ENCODE data around the gene NRIP1. TPM values are rescaled to one million over a fixed set of nuclear protein-coding genes. Genes with fewer than 3 reads are reported as not detected.

NRIP1 gene, protein sequence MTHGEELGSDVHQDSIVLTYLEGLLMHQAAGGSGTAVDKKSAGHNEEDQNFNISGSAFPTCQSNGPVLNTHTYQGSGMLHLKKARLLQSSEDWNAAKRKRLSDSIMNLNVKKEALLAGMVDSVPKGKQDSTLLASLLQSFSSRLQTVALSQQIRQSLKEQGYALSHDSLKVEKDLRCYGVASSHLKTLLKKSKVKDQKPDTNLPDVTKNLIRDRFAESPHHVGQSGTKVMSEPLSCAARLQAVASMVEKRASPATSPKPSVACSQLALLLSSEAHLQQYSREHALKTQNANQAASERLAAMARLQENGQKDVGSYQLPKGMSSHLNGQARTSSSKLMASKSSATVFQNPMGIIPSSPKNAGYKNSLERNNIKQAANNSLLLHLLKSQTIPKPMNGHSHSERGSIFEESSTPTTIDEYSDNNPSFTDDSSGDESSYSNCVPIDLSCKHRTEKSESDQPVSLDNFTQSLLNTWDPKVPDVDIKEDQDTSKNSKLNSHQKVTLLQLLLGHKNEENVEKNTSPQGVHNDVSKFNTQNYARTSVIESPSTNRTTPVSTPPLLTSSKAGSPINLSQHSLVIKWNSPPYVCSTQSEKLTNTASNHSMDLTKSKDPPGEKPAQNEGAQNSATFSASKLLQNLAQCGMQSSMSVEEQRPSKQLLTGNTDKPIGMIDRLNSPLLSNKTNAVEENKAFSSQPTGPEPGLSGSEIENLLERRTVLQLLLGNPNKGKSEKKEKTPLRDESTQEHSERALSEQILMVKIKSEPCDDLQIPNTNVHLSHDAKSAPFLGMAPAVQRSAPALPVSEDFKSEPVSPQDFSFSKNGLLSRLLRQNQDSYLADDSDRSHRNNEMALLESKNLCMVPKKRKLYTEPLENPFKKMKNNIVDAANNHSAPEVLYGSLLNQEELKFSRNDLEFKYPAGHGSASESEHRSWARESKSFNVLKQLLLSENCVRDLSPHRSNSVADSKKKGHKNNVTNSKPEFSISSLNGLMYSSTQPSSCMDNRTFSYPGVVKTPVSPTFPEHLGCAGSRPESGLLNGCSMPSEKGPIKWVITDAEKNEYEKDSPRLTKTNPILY (N-terminal part only)
- not detected in 2 replicates for total RNA-seq (2014; rRNA removed; shearing (Covaris generic); ENCODE audit: low replicate concordance)

DNA sequence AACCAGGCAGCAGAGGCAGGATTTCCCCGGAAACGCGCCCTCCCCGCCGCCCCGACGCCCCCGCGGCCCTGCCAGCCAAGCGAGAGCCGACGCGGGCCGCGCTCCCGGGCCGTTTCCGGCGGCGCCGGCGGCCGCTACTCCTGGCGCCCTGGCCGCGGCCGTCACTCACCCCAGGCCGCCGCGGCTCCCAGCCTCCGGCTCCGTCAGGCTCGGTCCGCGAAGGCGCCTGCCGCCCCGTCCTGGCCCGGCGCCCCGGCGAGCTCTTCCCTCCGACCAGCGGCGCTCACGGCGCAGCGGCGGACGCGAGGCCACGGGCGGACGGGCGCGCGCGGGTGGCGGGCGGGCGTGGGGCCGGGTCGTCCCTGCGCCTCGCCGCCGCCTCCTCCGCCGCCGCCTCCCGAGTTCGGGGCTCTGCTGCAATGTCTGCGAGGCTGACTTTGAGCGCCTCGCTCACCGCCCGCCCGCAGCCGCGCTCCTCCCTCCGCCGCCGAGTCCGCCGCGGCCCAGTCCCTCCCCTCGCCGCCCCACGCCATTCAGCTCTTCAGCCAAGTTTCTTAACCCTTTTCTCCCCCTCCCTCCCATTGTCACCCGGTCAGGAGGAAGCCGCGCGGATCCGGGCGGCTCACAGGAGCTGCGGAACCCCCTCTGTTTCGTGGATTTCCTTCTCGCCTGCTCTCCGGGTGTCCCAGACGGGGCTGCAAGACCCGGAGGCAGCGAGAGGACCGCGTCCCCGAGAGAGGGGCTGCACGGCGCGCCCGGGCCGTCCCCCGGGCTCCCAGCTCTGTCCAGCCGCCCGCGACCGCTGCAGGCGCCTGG, at the start of gene NRIP1:
Gene NRIP1, minus strand, starts transcription at position 425 of the 816 bp plus-strand sequence. CDS start 96,808 bp downstream, outside the sequence.
- no peaks in the 10 kb centered on the region for H4K20me1 ChIP-seq (ENCODE audit: insufficient read depth, low read depth, low read length)
- no peak within 1 kb of the TSS for H3K9ac ChIP-seq (ENCODE audit: low read length)
- H3K79me2 ChIP-seq (ENCODE audit: low read length), result no peaks in the 10 kb centered on the region
- H3K4me1 ChIP-seq (ENCODE audit: low read length), result peaks cover 3% of the 10 kb centered on the region; the same call in 1 of the 2 replicates
- H3K4me3 ChIP-seq (ENCODE audit: low read length), result no peak within 1 kb of the TSS
- H2AFZ ChIP-seq (ENCODE audit: low read length), result no peak within 1 kb of the TSS
- no peaks in the 10 kb centered on the region for H3K27me3 ChIP-seq (ENCODE audit: low read length)
- peak within 1 kb of the TSS; percentile 28 for H3K4me2 ChIP-seq (ENCODE audit: low read depth, low read length, poor library complexity, severe bottlenecking)
- no peak for DNase-seq
- H3K27ac ChIP-seq (ENCODE audit: low read length), result no peak within 1 kb of the TSS
- H3K9me3 ChIP-seq (ENCODE audit: low read length), result no peaks in the 10 kb centered on the region
- no peaks in the 10 kb centered on the region for H3K9me2 ChIP-seq (replicated peaks; ENCODE audit: insufficient read depth, low read length)
- H3K36me3 ChIP-seq (ENCODE audit: insufficient read depth, low read length), result no peaks in the 10 kb centered on the region

DNA sequence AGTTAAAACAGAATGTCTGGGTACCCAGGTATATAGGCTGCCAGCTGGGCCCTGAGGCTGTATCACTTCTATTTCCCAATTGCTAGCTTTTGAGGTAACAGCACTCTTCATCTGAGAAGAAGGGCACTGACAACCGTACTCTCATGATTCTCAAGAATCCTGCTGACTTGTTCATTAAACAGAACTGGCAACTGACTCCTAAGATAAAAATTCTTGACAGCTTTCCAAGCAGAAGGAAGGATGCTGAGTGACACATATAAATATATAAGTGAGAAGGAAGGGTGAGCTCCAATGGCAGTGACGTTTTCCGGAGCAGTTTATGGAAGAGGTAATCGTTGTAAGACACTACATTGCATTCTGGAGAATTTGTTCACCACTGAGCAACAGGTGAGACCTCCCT, 48.1 kb upstream of the NRIP1 start:
- H2AFZ ChIP-seq (ENCODE audit: low read length), result no peak overlapping the region
- no peak overlapping the region for H3K4me2 ChIP-seq (ENCODE audit: low read depth, low read length, poor library complexity, severe bottlenecking)
- no peak overlapping the region for H3K9ac ChIP-seq (ENCODE audit: low read length)
- peaks cover 5% of the 10 kb centered on the region; the same call in 1 of the 2 replicates for H3K9me3 ChIP-seq (ENCODE audit: low read length)
- no peaks in the 10 kb centered on the region for H3K9me2 ChIP-seq (replicated peaks; ENCODE audit: insufficient read depth, low read length)
- no peaks in the 10 kb centered on the region for H3K27me3 ChIP-seq (ENCODE audit: low read length)
- no peak overlapping the region for H3K4me3 ChIP-seq (ENCODE audit: low read length)
- no peak for DNase-seq
- no peaks in the 10 kb centered on the region for H3K36me3 ChIP-seq (ENCODE audit: insufficient read depth, low read length)
- H3K27ac ChIP-seq (ENCODE audit: low read length), result no peak overlapping the region
- no peaks in the 10 kb centered on the region for H3K4me1 ChIP-seq (ENCODE audit: low read length)
- no peaks in the 10 kb centered on the region for H4K20me1 ChIP-seq (ENCODE audit: insufficient read depth, low read depth, low read length)
- no peaks in the 10 kb centered on the region for H3K79me2 ChIP-seq (ENCODE audit: low read length)

DNA sequence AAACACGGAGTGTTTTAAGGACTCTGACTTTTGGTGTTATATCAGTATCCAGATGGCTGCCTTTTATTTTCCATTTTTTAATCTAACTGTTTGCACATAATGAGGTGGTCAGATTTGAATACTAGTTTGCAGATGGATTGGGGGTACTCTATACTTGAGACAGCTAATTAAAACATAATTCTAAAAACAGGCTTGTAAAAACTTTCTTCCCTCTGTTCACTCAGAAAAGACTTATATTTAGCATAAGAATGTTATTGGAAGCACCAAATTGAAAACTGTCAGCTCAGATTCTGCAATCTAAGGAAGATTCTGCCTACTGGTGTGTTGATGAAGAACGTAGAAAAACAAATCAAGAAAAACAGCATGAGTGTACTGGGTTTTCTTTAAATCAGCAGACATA, 44.0 kb upstream of the NRIP1 start:
- Histone ChIP-seq H3K36me3 (ENCODE audit: insufficient read depth, low read length) (no peaks in the 10 kb centered on the region), H3K9ac (ENCODE audit: low read length) (no peak overlapping the region), H3K27me3 (ENCODE audit: low read length) (no peaks in the 10 kb centered on the region), H3K9me2 (replicated peaks; ENCODE audit: insufficient read depth, low read length) (no peaks in the 10 kb centered on the region), H3K79me2 (ENCODE audit: low read length) (no peaks in the 10 kb centered on the region), H3K27ac (ENCODE audit: low read length) (no peak overlapping the region), H3K4me2 (ENCODE audit: low read depth, low read length, poor library complexity, severe bottlenecking) (no peak overlapping the region), H3K9me3 (ENCODE audit: low read length) (no peaks in the 10 kb centered on the region; the same call in 1 of the 2 replicates), H3K4me3 (ENCODE audit: low read length) (no peak overlapping the region), H4K20me1 (ENCODE audit: insufficient read depth, low read depth, low read length) (no peaks in the 10 kb centered on the region), H2AFZ (ENCODE audit: low read length) (no peak overlapping the region), H3K4me1 (ENCODE audit: low read length) (no peaks in the 10 kb centered on the region)
- DNase-seq, result no peak

DNA sequence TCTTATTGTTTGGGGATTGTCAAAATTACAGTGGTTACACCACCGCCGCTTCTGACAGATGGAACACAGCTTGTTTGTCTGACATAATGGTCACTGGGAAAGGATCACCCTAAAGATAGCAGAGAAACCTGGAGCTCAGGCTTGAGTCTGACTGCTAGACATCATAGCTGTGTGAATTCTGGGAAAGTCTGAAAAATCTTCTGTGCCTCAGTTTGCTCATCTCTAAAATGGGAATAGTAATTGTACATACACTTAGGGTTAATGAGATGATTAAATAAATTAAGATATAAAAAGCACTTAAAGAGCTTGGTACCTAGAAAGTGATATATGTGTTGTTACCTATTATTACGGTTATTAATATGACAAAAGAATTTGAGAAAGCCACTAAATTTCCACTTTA, 39.7 kb upstream of the NRIP1 start:
- Histone ChIP-seq H3K9me2 (replicated peaks; ENCODE audit: insufficient read depth, low read length) (no peaks in the 10 kb centered on the region), H3K27me3 (ENCODE audit: low read length) (no peaks in the 10 kb centered on the region), H3K9me3 (ENCODE audit: low read length) (peaks cover 11% of the 10 kb centered on the region), H3K4me1 (ENCODE audit: low read length) (no peaks in the 10 kb centered on the region), H3K27ac (ENCODE audit: low read length) (no peak overlapping the region), H3K9ac (ENCODE audit: low read length) (no peak overlapping the region), H3K4me2 (ENCODE audit: low read depth, low read length, poor library complexity, severe bottlenecking) (no peak overlapping the region), H2AFZ (ENCODE audit: low read length) (no peak overlapping the region), H3K79me2 (ENCODE audit: low read length) (no peaks in the 10 kb centered on the region), H3K4me3 (ENCODE audit: low read length) (no peak overlapping the region), H3K36me3 (ENCODE audit: insufficient read depth, low read length) (no peaks in the 10 kb centered on the region), H4K20me1 (ENCODE audit: insufficient read depth, low read depth, low read length) (no peaks in the 10 kb centered on the region)
- no peak for DNase-seq

DNA sequence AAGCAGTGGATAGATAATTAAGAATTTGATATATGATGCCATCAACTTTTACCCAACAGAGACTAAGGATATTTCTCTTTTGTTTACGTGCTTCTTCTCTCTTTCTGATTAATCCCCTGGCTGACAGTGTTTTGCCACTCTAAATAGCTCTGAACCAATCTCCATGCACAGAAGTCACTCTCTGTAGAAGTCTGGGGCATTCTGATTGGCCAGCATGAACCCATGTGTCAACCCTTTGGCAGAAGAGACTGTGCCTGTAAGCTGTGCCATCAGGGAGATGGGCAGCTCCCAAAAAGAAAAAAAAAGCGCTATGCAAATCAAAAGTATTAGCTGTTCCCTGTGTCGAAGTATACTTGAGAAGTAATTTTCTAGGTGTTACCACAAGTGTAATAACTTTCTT, 34.1 kb upstream of the NRIP1 start:
- Histone ChIP-seq H3K9me3 (ENCODE audit: low read length) (peaks cover 14% of the 10 kb centered on the region), H3K9ac (ENCODE audit: low read length) (no peak overlapping the region), H3K27ac (ENCODE audit: low read length) (no peak overlapping the region), H3K4me3 (ENCODE audit: low read length) (no peak overlapping the region), H3K36me3 (ENCODE audit: insufficient read depth, low read length) (no peaks in the 10 kb centered on the region), H3K4me2 (ENCODE audit: low read depth, low read length, poor library complexity, severe bottlenecking) (no peak overlapping the region), H2AFZ (ENCODE audit: low read length) (no peak overlapping the region), H4K20me1 (ENCODE audit: insufficient read depth, low read depth, low read length) (no peaks in the 10 kb centered on the region), H3K9me2 (replicated peaks; ENCODE audit: insufficient read depth, low read length) (no peaks in the 10 kb centered on the region), H3K79me2 (ENCODE audit: low read length) (no peaks in the 10 kb centered on the region), H3K4me1 (ENCODE audit: low read length) (no peaks in the 10 kb centered on the region), H3K27me3 (ENCODE audit: low read length) (no peaks in the 10 kb centered on the region)
- no peak for DNase-seq

DNA sequence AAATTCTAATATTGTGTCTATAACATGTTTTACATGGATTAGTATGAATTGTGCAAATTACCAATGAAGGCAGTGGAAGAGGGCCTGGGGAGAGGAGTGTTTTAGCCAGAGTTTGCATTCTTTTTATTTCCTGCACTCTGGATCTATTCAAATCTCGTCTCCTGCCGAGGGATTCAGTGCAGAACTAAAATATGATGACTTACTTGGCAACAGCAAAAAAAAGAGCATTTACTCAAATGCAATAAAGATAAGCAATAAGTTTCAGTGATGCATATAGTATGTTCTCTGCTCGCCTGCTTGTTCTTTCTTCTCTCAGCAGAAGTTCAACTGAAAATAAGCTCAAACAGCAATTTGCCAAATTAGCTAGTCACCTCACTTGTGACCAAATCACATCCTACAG, 33.4 kb upstream of the NRIP1 start:
- Histone ChIP-seq H3K27me3 (ENCODE audit: low read length) (no peaks in the 10 kb centered on the region), H3K9me2 (replicated peaks; ENCODE audit: insufficient read depth, low read length) (no peaks in the 10 kb centered on the region), H4K20me1 (ENCODE audit: insufficient read depth, low read depth, low read length) (no peaks in the 10 kb centered on the region), H3K4me2 (ENCODE audit: low read depth, low read length, poor library complexity, severe bottlenecking) (no peak overlapping the region), H3K9ac (ENCODE audit: low read length) (no peak overlapping the region), H3K27ac (ENCODE audit: low read length) (no peak overlapping the region), H3K36me3 (ENCODE audit: insufficient read depth, low read length) (no peaks in the 10 kb centered on the region), H3K9me3 (ENCODE audit: low read length) (peaks cover 14% of the 10 kb centered on the region), H2AFZ (ENCODE audit: low read length) (no peak overlapping the region), H3K4me1 (ENCODE audit: low read length) (no peaks in the 10 kb centered on the region), H3K4me3 (ENCODE audit: low read length) (no peak overlapping the region), H3K79me2 (ENCODE audit: low read length) (no peaks in the 10 kb centered on the region)
- DNase-seq, result no peak

DNA sequence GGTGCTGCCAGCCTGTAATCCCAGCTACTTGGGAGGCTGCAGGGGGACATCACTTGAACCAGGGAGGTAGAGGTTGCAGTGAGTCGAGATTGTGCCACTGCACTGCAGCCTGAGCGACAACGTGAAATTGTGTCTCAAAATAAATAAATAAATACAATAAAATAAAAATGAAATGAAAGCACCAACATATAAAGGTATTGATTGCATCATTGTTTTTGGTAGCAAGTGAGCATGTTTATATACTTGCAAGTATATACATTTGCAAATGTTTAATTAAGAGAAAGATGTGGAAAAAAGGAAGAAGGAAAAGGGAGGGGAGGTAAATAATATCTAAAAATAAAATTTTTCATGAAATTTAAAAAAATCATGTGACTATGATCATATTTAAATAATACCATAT, 32.8 kb upstream of the NRIP1 start:
- H3K4me2 ChIP-seq (ENCODE audit: low read depth, low read length, poor library complexity, severe bottlenecking), result no peak overlapping the region
- no peak overlapping the region for H3K27ac ChIP-seq (ENCODE audit: low read length)
- no peaks in the 10 kb centered on the region for H4K20me1 ChIP-seq (ENCODE audit: insufficient read depth, low read depth, low read length)
- no peaks in the 10 kb centered on the region for H3K27me3 ChIP-seq (ENCODE audit: low read length)
- H3K9me2 ChIP-seq (replicated peaks; ENCODE audit: insufficient read depth, low read length), result no peaks in the 10 kb centered on the region
- H3K4me1 ChIP-seq (ENCODE audit: low read length), result no peaks in the 10 kb centered on the region
- H3K9me3 ChIP-seq (ENCODE audit: low read length), result peaks cover 13% of the 10 kb centered on the region
- H3K9ac ChIP-seq (ENCODE audit: low read length), result no peak overlapping the region
- no peak overlapping the region for H3K4me3 ChIP-seq (ENCODE audit: low read length)
- DNase-seq, result no peak
- H3K36me3 ChIP-seq (ENCODE audit: insufficient read depth, low read length), result no peaks in the 10 kb centered on the region
- H3K79me2 ChIP-seq (ENCODE audit: low read length), result no peaks in the 10 kb centered on the region
- H2AFZ ChIP-seq (ENCODE audit: low read length), result no peak overlapping the region
